NCI-H2196 treated with DMSO at 0.1 percent for 48 hours (cell line): ENCODE results near the gene SFTPA1.
"Not testable (repeated sequence)": the region's sequence is repeated elsewhere in the genome, so short reads cannot be mapped to it uniquely, and the experiment has no call there.

Experiments
- DNase-seq: peaks from one replicate; lab custom pipeline; 2025; ENCODE audit not compliant: unreplicated experiment; lab: John Stamatoyannopoulos, UW

SFTPA1 gene

DNA sequence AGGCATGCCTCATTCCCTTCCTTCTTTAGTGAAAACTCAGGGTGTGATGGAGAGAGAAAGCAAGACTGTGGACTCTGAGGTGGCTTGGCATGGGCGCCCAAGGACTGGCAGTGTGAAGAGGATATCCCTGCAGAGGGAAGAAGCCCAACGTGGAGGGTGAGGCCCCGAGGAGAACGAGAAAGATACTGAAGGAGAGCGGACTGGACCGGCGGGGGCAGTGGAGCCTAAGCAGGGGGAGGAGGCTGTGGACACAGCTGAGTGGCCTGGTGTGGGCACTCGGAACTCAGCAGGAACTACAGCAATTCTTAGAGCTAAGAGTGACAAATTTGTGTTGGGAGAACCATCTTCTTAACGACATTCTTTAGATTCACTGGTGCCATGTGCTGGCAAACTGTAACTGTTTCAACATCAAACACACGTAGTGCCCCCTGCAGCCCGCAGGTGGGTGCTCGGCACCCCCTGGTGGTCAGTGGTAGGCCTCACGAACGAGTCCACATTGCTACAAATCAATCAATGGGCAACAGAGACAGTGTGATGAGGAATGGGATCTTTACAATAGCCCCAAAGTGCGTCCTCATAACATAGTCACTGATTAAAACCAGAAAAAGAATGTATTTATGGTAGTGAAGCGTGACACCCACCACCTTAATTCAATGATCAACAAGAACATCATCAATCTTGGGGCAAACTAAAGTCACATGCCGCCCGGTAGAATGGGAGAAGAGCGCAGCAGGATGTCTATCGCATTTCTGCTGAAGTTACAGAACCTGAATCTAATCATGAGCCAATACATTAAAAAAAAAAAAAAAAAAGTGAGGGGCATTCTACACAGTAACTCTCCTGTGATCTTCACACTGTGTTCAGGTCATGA is 2.0 kb upstream of the SFTPA1 start:
- DNase-seq = no peak

DNA sequence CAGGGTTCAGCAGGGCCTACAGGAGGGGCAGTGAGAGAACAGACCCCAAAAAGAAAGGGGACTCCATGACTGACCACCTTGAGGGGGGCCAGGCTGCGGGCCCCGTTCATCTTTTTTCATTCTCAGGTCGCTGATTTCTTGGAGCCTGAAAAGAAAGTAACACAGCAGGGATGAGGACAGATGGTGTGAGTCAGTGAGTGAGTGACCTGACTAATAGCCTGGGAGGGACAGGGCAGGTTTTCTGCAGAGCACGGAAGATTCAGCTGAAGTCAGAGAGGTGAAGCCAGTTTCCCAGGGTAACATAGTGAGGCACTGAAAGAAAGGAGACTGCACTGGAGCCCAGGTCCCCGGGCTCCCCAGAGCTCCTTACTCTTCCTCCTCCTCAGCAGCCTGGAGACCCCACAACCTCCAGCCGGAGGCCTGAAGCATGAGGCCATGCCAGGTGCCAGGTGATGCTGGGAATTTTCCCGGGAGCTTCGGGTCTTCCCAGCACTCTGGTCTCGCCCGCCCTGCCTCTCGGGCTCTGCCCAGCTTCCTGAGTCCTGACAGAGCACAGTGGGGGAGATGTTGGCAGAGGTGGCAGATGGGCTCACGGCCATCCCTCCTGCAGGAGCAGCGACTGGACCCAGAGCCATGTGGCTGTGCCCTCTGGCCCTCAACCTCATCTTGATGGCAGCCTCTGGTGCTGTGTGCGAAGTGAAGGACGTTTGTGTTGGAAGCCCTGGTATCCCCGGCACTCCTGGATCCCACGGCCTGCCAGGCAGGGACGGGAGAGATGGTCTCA is 646 bp downstream of the SFTPA1 start:
- not testable (repeated sequence) for DNase-seq

DNA sequence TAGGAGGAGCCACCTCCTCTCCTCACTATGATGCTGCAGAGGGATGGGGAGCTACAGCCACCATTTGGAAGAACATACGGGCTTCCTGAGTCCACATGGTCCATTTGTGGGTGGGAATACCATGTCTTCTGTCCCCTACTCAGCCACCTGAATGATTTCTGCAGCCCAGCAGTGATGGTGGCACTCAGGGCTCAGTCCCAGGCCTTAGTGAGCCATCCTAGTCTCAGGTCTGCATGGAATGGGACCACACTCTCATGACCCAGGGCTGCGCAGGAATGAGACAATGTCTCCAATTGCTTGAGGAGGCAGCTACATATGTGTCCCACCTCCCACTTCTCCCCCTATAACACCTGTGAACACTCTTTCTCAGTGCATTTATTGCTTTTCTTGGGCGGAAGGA is 4.8 kb downstream of the SFTPA1 start:
- no peak for DNase-seq

DNA sequence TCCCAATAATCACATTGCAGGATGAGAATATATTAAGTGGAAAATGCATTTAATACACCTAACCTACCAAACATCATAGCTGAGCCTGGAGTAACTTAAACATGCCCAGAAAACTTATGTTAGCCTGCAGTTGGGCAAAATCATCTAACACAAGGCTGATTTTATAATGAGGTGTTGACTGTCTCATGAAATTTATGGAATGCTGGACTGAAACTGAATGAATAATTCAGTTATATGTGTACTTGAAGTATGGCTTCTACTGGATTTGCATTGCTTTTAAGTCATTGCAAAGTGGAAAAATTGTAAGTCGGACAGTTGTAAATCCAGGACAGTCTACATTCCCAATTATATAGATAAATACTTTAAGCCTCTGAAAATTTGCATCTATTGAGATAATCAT is 5.4 kb downstream of the SFTPA1 start:
- no peak for DNase-seq

DNA sequence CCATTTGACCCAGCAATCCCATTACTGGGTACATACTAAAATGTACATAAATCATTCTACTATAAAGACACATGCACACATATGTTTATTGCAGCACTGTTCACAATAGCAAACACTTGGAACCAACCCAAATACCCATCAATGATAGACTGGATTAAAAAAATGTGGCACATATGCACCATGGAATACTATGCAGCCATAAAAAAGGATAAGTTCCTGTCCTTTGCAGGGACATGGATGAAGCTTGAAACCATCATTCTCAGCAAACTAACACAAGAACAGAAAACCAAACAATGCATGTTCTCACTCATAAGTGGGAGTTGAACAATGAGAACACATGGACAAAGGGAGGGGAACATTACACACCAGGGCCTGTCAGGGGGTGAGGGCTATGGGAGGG is 12.9 kb downstream of the SFTPA1 start:
- DNase-seq = not testable (repeated sequence)

DNA sequence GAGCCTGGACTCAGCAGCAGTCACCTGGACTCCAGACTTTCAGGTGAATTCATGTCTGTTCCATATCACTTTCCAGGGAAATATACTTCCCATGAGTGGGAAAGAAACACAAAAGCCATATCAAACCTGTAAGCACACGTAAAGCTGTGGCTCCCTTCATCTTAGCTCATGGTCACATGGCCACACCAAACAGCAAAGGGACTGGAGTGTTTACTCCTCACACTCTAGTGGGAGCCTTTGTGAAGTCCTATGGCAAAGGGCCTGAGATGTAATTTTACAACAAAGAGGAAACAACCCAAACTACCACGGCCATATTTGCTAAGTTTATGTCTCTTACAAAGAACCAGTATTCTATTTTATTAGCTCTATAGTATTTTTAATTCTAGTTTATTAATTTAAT is 16.3 kb downstream of the SFTPA1 start:
- no peak for DNase-seq

DNA sequence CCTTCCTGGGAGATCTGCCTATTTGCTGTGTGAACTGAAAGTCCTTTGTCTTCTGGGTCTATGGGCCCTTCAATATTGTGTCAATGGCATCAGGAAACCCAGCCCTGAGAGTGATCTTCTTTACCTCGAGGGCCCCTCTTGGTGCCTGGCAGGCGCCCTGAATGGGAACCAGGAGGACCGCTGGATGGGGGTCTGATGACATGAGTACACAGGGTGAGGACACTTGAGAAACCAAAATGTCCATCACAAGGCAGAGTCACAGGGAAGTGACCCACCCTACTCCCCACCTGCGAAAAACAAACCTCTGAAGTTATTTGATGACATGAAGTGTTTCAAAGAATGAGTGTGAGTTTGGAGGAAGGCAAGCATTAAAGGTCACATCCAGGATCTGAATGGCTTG is 17.3 kb downstream of the SFTPA1 start:
- no peak for DNase-seq

DNA sequence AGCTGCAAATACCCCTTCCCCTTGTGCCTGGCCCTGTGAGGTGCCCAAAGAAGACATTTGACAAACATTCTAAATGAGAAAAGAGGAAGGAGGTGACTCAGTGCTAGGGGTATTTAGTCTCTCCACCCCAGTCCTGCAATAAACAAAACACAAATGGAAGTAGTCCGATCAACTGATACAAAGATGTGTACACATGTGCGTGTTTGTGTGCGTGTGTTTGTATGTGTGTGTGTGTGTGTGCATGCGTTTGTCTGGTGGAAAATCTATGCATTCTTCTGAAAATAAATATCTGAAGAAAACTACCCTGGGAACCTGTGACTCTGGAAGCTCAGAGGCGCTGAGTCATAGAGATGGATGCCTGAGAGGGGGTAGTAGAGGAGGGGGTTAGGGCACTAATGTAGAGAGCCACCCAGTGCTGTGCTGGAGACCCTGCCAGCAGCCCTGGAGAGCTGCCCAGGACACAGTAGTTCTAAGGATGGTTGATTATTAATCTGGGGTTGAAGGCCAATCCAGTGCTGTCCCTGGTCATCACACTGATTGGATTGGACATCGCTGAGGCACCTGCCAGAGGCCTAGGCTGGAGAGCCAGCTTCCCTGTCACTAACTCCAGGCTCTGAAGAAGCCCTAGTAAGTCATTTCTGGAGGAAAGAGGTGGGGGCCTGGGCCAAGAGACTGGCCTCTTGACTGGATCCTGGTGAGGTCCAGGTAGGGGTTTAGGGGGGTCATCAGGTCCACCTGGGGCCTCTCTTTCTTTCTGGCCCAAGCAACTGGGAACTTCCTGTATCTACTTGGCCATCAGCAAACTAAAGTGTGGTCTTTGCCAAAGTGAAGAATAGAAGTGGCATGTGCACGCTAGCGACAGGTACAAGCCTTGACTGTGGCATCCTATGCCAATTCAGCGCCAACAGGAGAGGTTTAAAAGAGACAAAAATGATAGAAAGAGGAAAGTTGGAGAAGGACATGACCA is 18.5 kb downstream of the SFTPA1 start:
- DNase-seq = no peak

DNA sequence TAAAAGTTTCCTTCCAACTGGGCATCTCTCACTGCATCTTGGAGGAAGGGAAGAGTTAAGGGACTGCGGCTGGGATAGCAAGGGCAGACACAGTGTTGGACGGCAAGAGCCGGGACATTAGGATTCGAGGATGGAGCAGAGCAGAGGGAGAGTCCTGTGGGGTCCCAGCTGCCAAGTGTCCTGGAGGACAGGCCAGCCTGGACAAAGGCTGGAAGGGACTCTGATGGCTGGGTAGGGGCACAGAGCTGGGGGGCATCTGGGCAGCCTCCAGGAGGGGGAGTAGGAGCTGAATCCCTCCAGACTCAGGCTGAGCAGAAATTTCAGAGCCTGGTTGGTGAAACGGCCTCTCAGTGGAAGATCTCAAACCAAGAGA is 19.2 kb downstream of the SFTPA1 start:
- no peak for DNase-seq

DNA sequence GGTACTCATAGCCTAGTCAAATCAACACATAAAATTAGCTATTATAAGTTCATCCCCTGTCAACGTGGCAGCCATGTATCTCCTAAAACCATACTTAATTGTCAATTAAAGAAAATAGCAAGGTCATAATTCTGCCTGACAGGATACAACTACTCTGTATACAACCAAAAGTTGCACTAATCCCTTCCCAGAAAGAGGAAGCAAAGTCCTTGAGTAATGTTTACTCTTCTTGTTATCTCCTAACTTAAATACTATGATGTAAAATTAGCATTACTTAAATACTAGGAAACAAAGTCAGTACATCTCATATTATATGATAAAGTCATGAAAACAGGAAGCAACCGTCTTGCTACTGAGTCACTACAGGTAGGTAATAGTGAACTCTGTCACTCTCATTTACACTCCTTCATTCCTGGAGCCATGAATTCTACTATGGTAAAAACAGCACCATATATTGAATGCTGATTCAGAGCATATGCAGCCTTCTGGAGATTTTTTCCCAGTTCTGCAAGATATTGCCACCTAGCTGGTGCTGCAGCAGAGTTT is 26.0 kb downstream of the SFTPA1 start:
- DNase-seq = not testable (repeated sequence)

DNA sequence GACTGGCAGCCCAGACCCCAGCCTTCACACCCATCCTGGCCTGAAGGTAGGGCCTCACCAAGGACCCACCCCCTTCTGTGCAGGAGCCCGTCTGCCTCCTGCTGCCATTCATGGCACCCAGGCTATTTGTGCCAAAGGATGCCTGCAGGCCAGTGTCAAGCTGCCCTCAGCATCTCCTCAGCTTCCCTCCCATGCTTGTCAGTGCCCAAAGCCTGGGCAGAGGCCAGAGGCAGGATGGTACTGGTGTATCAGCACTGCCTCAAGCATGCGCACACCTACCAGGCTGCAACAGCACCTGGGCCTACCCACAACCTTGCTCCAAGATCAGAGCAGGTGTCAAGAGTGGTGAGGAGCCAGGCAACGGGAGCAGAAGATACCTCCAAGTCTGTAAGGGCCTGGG is 27.6 kb downstream of the SFTPA1 start:
- DNase-seq = no peak

DNA sequence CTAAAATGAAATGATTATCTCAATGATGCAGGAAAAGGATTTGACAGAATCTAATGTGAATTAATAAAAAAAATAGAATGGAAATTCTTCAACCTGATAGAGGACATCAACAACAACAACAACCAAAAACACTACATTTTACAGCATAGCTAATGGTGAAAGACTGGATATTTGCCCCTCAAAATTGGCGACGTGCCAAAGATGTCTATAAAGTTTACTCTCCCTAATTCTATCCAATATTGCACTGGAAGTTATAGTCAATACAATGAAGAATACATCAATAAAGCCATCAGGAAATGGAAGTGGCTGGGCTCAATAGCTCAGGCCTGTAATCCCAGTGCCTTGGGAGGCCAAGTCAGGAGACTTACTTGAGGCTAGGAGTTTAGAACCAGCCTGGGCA is 42.0 kb downstream of the SFTPA1 start:
- DNase-seq = not testable (repeated sequence)

DNA sequence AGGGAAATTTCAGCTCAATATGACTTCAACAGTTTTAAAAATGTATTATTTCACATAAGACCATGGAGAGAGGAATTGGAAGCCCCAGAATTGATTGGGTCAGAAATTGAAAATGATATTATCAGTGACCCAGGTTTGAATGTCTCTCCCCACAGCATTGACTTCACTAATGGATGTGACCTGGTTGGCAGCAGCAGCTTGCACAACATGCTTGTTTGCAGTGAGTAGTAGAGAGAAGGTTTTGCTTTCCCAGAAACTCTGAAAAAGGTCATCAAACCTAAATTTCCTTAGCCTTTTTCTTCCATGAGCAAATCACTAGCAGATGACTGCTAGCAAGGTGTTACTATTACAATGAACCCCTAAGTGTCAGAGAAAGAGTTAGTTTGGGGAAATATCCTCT is 52.5 kb downstream of the SFTPA1 start:
- DNase-seq = not testable (repeated sequence)

DNA sequence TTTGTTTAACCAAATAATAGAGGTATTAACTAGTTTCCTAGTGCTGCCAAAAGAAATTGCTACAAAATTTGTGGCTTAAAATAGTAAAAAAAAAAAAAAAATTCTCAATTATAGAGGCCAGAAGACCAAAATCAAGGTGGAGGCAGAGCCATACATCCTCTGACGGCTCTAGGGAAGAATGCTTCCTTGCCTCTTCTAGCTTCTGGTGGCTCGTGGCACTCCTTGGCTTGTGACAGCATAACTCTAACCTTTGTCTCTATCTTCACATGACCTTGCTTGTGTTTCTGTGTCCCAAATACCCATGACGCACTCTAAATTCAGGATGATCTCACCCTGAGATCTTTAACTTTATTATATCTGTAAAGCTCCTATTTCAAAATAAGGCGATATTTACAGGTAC is 53.9 kb downstream of the SFTPA1 start:
- DNase-seq = not testable (repeated sequence)
